ENCODE results near the gene RENBP. TPM values are rescaled to one million over a fixed set of nuclear protein-coding genes. Genes with fewer than 3 reads are reported as not detected.

The RENBP gene
- total and polyA plus RNA-seq, 7 experiments from 2014 or later: 0.47 to 32.7 (median 22.2) TPM

DNA sequence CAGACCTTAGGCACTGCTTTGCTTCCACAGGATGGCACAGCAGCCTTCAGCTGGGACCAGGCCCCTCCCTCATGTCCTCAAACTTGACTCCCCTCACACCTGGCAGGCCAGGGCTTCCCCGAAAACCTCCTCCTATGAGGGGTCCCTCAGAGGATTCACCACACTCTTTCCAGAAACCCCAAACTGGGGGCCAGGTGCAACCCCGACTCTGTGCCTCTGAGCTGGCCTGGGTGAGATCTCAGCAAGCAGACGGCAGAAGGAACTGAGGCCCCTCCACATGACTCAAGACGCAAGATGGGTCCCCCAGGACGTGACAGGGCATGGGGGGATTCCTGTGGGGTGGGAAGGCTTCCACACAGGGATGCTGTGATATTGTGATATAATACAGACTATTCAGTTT lies 21.0 kb upstream of the RENBP start:
- Histone ChIP-seq H3K4me1 (ENCODE audit: control insufficient read depth in 2 of 2, insufficient read depth in 2 of 2, low read length in 2 of 2) (peaks cover 24 to 26% of the 10 kb centered on the region in 2 donors), H3K36me3 (ENCODE audit: control insufficient read depth in 2 of 3, insufficient read depth in 3 of 3, low read length in 3 of 3) (peaks cover 0 to 41% (median 4%) of the 10 kb centered on the region in 3 experiments), H3K27ac (ENCODE audit: low read depth, low read length) (no peak overlapping the region), H3K27me3 (ENCODE audit: control insufficient read depth in 2 of 2, insufficient read depth in 2 of 2, low read length in 2 of 2) (no peaks in the 10 kb centered on the region), H3K4me3 (ENCODE audit: low read length) (no peak overlapping the region), H3K9me3 (ENCODE audit: control insufficient read depth in 2 of 3, low read length in 3 of 3) (no peaks in the 10 kb centered on the region)
- DNase-seq: no peak
- H3K4me1 Mint-ChIP-seq: peaks cover 8 to 33% (median 25%) of the 10 kb centered on the region in 7 donors
- H3K4me3 Mint-ChIP-seq: peak overlapping the region in 4 of 10 donors; percentile 12 to 97 (median 64)
- CTCF ChIA-PET: interaction anchor here (0.7 kb wide), 1 partner anchor 15 kb away, joined by 3 read pairs; no protein-coding TSS in a partner anchor
- peaks cover 0 to 30% (median 7%) of the 10 kb centered on the region in 5 donors for H3K36me3 Mint-ChIP-seq
- POLR2A ChIA-PET: interaction anchor here (6.6 to 8.5 kb wide), 2 partner anchors 18 to 39 kb away, joined by 63 to 127 read pairs; partner anchors contain the start of genes ARHGAP4 and RENBP
- ATAC-seq: no peak
- peaks cover 0 to 2% (median 0%) of the 10 kb centered on the region in 11 donors for H3K9me3 Mint-ChIP-seq
- intact Hi-C loops (cut with micrococcal nuclease): loop anchor here in 1 of 2 donors (10.0 kb wide), 1 partner anchor 371 kb away; the partner anchor contains the start of gene CCNQ
- peak overlapping the region in 6 of 9 donors; percentile 21 to 99 (median 44) for H3K27ac Mint-ChIP-seq
- H3K27me3 Mint-ChIP-seq: no peaks in the 10 kb centered on the region

DNA sequence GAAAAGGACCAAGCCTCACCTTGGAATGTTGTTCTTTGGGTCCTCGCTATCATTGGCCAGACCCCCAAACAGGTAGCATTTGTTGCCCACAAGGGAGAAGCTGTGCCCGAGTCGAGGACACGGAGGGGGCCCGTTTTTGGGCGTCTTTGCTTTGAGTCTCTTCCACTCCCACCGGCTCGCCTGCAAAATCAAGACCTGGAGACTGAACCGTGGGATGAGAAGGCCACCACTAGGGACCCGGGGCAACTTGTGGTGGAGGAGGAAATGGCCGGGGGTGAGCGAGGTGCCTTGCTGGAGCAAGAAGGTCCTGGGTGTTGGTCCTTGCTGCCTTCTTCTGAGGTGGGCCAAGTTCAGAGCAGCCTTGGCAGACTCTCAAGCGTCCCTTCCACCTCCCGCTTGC lies 19.7 kb upstream of the RENBP start:
- Mint-ChIP-seq H3K27me3 (no peaks in the 10 kb centered on the region), H3K27ac (no peak overlapping the region), H3K4me3 (no peak overlapping the region), H3K9me3 (peaks cover 0 to 2% (median 0%) of the 10 kb centered on the region in 11 donors), H3K4me1 (peaks cover 8 to 33% (median 25%) of the 10 kb centered on the region in 7 donors), H3K36me3 (peaks cover 0 to 36% (median 7%) of the 10 kb centered on the region in 5 donors)
- no peaks in the 10 kb centered on the region for H3K9me3 ChIP-seq (ENCODE audit: control insufficient read depth in 2 of 3, low read length in 3 of 3)
- H3K27ac ChIP-seq (ENCODE audit: low read depth, low read length): no peak overlapping the region
- no peak for ATAC-seq
- H3K36me3 ChIP-seq (ENCODE audit: control insufficient read depth in 2 of 3, insufficient read depth in 3 of 3, low read length in 3 of 3): peaks cover 0 to 54% (median 12%) of the 10 kb centered on the region in 3 experiments
- H3K27me3 ChIP-seq (ENCODE audit: control insufficient read depth in 2 of 2, insufficient read depth in 2 of 2, low read length in 2 of 2): no peaks in the 10 kb centered on the region
- DNase-seq: no peak
- CTCF ChIA-PET: interaction anchor here (0.7 kb wide), 1 partner anchor 39 kb away, joined by 5 read pairs; no protein-coding TSS in a partner anchor
- H3K4me1 ChIP-seq (ENCODE audit: control insufficient read depth in 2 of 2, insufficient read depth in 2 of 2, low read length in 2 of 2): peaks cover 24 to 26% of the 10 kb centered on the region in 2 donors
- intact Hi-C loops (cut with micrococcal nuclease): loop anchor here in 1 of 2 donors (10.0 kb wide), 1 partner anchor 369 kb away; the partner anchor contains the start of gene CCNQ
- no peak overlapping the region for H3K4me3 ChIP-seq (ENCODE audit: low read length)
- POLR2A ChIA-PET: interaction anchor here (1.2 kb wide), 1 partner anchor 37 kb away, joined by 4 read pairs; no protein-coding TSS in a partner anchor

DNA sequence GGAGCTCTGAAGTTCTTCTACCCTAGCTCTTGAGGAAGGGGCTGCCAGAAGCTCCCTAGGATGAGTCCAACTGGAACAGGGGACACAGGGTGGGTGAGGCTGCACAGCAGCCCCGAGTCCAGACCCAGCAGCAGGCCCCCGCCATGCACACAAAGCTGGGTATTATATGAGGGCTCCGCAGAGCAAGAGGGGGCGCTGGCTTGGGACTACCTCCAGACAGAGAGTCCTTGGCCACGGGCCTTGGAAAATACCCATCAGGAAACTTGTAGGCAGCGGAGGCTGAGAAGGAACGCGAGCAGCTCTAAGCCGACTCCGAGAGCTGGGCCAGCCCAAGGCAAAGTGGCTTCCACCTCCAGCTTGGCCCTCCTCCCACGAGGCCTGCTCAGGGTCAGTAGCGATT lies 19.1 kb upstream of the RENBP start:
- no peak overlapping the region for H3K27ac Mint-ChIP-seq
- H3K4me3 Mint-ChIP-seq: no peak overlapping the region
- CTCF ChIA-PET: no interaction called here

DNA sequence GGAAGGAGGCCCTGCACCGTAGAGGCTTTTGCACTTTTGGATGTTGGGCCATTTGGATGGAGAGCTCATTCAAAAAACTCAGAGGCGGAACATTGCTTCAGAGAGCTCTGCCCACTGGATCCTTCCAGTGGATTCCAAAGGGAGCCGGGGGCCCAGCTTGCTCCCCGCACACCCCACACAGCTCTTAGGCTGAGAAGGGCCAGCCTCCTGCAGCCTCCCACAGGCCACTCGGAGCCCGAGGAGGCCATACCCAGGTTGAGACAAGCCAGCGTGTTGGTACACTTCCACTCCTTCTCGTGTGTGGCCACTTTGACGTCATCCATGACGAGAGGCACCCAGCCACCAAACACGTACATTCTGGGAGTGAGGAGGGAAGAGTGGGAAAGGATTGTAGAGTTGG lies 16.8 kb upstream of the RENBP start:
- no peaks in the 10 kb centered on the region for H3K27me3 ChIP-seq (ENCODE audit: control insufficient read depth in 2 of 2, insufficient read depth in 2 of 2, low read length in 2 of 2)
- Mint-ChIP-seq H3K4me1 (peaks cover 0 to 17% (median 4%) of the 10 kb centered on the region in 7 donors), H3K9me3 (peaks cover 0 to 2% (median 0%) of the 10 kb centered on the region in 11 donors), H3K36me3 (peaks cover 0 to 62% (median 1%) of the 10 kb centered on the region in 5 donors), H3K4me3 (no peak overlapping the region), H3K27me3 (no peaks in the 10 kb centered on the region), H3K27ac (no peak overlapping the region)
- intact Hi-C loops (cut with micrococcal nuclease): loop anchor here in 1 of 2 donors (10.0 kb wide), 1 partner anchor 366 kb away; the partner anchor contains the start of gene CCNQ
- DNase-seq (no peak), ATAC-seq (no peak)
- peaks cover 0 to 83% (median 12%) of the 10 kb centered on the region in 3 experiments for H3K36me3 ChIP-seq (ENCODE audit: control insufficient read depth in 2 of 3, insufficient read depth in 3 of 3, low read length in 3 of 3)
- no peaks in the 10 kb centered on the region for H3K9me3 ChIP-seq (ENCODE audit: control insufficient read depth in 2 of 3, low read length in 3 of 3)
- POLR2A ChIA-PET: no interaction called here
- H3K4me1 ChIP-seq (ENCODE audit: control insufficient read depth in 2 of 2, insufficient read depth in 2 of 2, low read length in 2 of 2): peaks cover 7 to 10% of the 10 kb centered on the region in 2 donors
- CTCF ChIA-PET: interaction anchor here (0.7 kb wide), 1 partner anchor 11 kb away, joined by 3 read pairs; no protein-coding TSS in a partner anchor
- no peak overlapping the region for H3K27ac ChIP-seq (ENCODE audit: low read depth, low read length)
- H3K4me3 ChIP-seq (ENCODE audit: low read length): no peak overlapping the region

More for the DNA sequence above, 19.1 kb upstream of the RENBP start:
- Histone ChIP-seq H3K27ac (ENCODE audit: low read depth, low read length) (no peak overlapping the region), H3K9me3 (ENCODE audit: control insufficient read depth in 2 of 3, low read length in 3 of 3) (no peaks in the 10 kb centered on the region), H3K36me3 (ENCODE audit: control insufficient read depth in 2 of 3, insufficient read depth in 3 of 3, low read length in 3 of 3) (peaks cover 0 to 60% (median 12%) of the 10 kb centered on the region in 3 experiments), H3K4me1 (ENCODE audit: control insufficient read depth in 2 of 2, insufficient read depth in 2 of 2, low read length in 2 of 2) (peaks cover 23 to 26% of the 10 kb centered on the region in 2 donors), H3K4me3 (ENCODE audit: low read length) (no peak overlapping the region), H3K27me3 (ENCODE audit: control insufficient read depth in 2 of 2, insufficient read depth in 2 of 2, low read length in 2 of 2) (no peaks in the 10 kb centered on the region)
- H3K9me3 Mint-ChIP-seq: peaks cover 0 to 2% (median 0%) of the 10 kb centered on the region in 11 donors
- H3K36me3 Mint-ChIP-seq: peaks cover 0 to 41% (median 7%) of the 10 kb centered on the region in 5 donors
- peaks cover 8 to 33% (median 25%) of the 10 kb centered on the region in 7 donors for H3K4me1 Mint-ChIP-seq
- ATAC-seq (no peak), DNase-seq (no peak)
- POLR2A ChIA-PET: interaction anchor here (1.2 kb wide), 1 partner anchor 37 kb away, joined by 4 read pairs; no protein-coding TSS in a partner anchor
- H3K27me3 Mint-ChIP-seq: no peaks in the 10 kb centered on the region
- intact Hi-C loops (cut with micrococcal nuclease): loop anchor here in 1 of 2 donors (10.0 kb wide), 1 partner anchor 369 kb away; the partner anchor contains the start of gene CCNQ

DNA sequence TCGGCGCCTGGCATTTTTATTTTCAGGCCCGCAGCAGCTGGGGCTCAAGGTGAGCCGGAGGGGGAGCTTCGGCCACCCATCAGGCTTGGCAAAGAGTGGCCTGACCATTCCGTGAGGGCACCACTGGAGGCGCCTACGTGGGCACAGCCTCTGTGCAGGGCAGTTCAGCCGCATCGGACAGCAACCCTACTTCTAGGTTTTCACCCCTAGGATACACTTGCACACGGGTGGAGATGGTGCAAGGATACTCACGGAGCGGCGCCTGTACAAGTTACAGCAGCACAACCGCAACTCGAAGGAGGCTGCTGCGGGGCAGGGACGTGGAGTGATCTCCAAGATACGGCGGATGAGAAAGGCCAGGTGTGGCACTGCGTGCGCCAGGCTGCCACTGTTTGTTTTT lies 16.3 kb upstream of the RENBP start:
- H3K9me3 Mint-ChIP-seq: peaks cover 0 to 2% (median 0%) of the 10 kb centered on the region in 11 donors
- no peaks in the 10 kb centered on the region for H3K9me3 ChIP-seq (ENCODE audit: control insufficient read depth in 2 of 3, low read length in 3 of 3)
- no peak overlapping the region for H3K27ac Mint-ChIP-seq
- H3K36me3 Mint-ChIP-seq: peaks cover 0 to 67% (median 1%) of the 10 kb centered on the region in 5 donors
- no peak overlapping the region for H3K27ac ChIP-seq (ENCODE audit: low read depth, low read length)
- H3K27me3 ChIP-seq (ENCODE audit: control insufficient read depth in 2 of 2, insufficient read depth in 2 of 2, low read length in 2 of 2): no peaks in the 10 kb centered on the region
- H3K4me1 Mint-ChIP-seq: peaks cover 0 to 12% (median 0%) of the 10 kb centered on the region in 7 donors
- H3K4me3 Mint-ChIP-seq: no peak overlapping the region
- peaks cover 3 to 5% of the 10 kb centered on the region in 2 donors for H3K4me1 ChIP-seq (ENCODE audit: control insufficient read depth in 2 of 2, insufficient read depth in 2 of 2, low read length in 2 of 2)
- H3K36me3 ChIP-seq (ENCODE audit: control insufficient read depth in 2 of 3, insufficient read depth in 3 of 3, low read length in 3 of 3): peaks cover 0 to 88% (median 12%) of the 10 kb centered on the region in 3 experiments
- POLR2A ChIA-PET: no interaction called here
- CTCF ChIA-PET: no interaction called here
- no peaks in the 10 kb centered on the region for H3K27me3 Mint-ChIP-seq
- intact Hi-C loops (cut with micrococcal nuclease): loop anchor here in 1 of 2 donors (10.0 kb wide), 1 partner anchor 366 kb away; the partner anchor contains the start of gene CCNQ
- DNase-seq (no peak), ATAC-seq (no peak)
- H3K4me3 ChIP-seq (ENCODE audit: low read length): no peak overlapping the region

DNA sequence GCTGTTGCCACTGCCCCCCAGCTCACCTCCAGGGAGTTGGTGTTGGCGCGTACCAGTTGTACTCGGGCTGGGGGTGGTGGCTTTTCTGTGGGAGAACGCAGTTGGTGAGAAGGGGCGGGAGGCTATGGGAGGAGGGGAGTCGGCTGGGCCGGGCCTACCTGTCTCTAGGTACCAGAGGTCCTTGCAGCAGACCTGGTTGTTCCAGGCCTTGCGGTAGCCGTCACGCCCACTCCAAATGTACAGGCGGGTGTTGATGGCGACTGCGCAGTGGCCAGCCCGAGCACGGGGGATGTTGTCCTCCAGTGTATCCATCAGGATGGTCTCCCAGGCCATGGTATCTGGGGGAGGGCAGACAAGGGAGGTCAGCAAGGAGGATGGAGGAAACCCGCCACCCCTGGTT lies 15.6 kb upstream of the RENBP start:
- peaks cover 0 to 5% (median 0%) of the 10 kb centered on the region in 7 donors for H3K4me1 Mint-ChIP-seq
- no peaks in the 10 kb centered on the region for H3K27me3 ChIP-seq (ENCODE audit: control insufficient read depth in 2 of 2, insufficient read depth in 2 of 2, low read length in 2 of 2)
- peaks cover 0 to 70% (median 1%) of the 10 kb centered on the region in 5 donors for H3K36me3 Mint-ChIP-seq
- DNase-seq (no peak), ATAC-seq (no peak)
- H3K4me3 Mint-ChIP-seq: no peak overlapping the region
- H3K27ac ChIP-seq (ENCODE audit: low read depth, low read length): no peak overlapping the region
- H3K9me3 Mint-ChIP-seq: peaks cover 0 to 2% (median 0%) of the 10 kb centered on the region in 11 donors
- intact Hi-C loops (cut with micrococcal nuclease): loop anchor here in 1 of 2 donors (10.0 kb wide), 1 partner anchor 365 kb away; the partner anchor contains the start of gene CCNQ
- H3K4me1 ChIP-seq (ENCODE audit: control insufficient read depth in 2 of 2, insufficient read depth in 2 of 2, low read length in 2 of 2): no peaks in the 10 kb centered on the region
- ChIA-PET POLR2A (no interaction called here), CTCF (no interaction called here)
- H3K9me3 ChIP-seq (ENCODE audit: control insufficient read depth in 2 of 3, low read length in 3 of 3): no peaks in the 10 kb centered on the region
- H3K27ac Mint-ChIP-seq: no peak overlapping the region
- H3K36me3 ChIP-seq (ENCODE audit: control insufficient read depth in 2 of 3, insufficient read depth in 3 of 3, low read length in 3 of 3): peaks cover 0 to 95% (median 12%) of the 10 kb centered on the region in 3 experiments
- no peaks in the 10 kb centered on the region for H3K27me3 Mint-ChIP-seq
- no peak overlapping the region for H3K4me3 ChIP-seq (ENCODE audit: low read length)
